K562 (cell line): Measurements from ENCODE around the gene ANKS1B. TPM values are rescaled to one million over a fixed set of nuclear protein-coding genes. Genes with fewer than 3 reads are reported as not detected.

Experiments
- ATAC-seq: fragments of 200-7000 bp; cut with Tn5 transposase; 3 replicates; pipeline ENCODE4 v1.9.1; 2020; ENCODE audit warnings: moderate library complexity
- BruUV-seq: library from RNA; stranded (reverse); fragments of 400-500 nt; replicated peaks from 2 replicates; lab custom pipeline; 2021; lab: Mats Ljungman, UMichigan
- CTCF ChIA-PET: fragments of 300-600 bp; formaldehyde crosslinking; extraction: SDS; loops from one replicate; lab custom pipeline; 2021; ENCODE audit warnings: low intra/inter-chr PET ratio; lab: Yijun Ruan, JAX
- POLR2A ChIA-PET: fragments of 300-600, 350-650 bp; sonication (Branson Sonifier 250); formaldehyde crosslinking; extraction: SDS; loops from one replicate; lab custom pipeline; 2021; ENCODE audit warnings: antibody characterized with exemption, inconsistent platforms; lab: Yijun Ruan, JAX
- DNase-seq, 4 experiments: peaks; one replicate each; pipeline versions ENCODE4 v3.0.0 to v3.0.0-alpha.2; 2011 to 2018; ENCODE audit warnings: low spot score in 3 of 4, mixed read lengths in 3 of 4; ENCODE audit errors: extremely low read depth in 1 of 4
- FAIRE-seq: peaks from 2 replicates; lab custom pipeline; 2011; peaks lifted over from hg19 to GRCh38; lab: Jason Lieb, UNC
- H2AFZ ChIP-seq: 2 replicates; pipeline ENCODE4 v1.6.0; 2011; ENCODE audit warnings: low read depth, low read length, control low read depth, inconsistent platforms
- H3K27ac ChIP-seq: fragments of 200-600 bp; 3 replicates; pipeline ENCODE4 v1.8.0; 2011; ENCODE audit warnings: low read depth, mild to moderate bottlenecking, control low read depth, inconsistent platforms, low read length, moderate library complexity, mixed read lengths; ENCODE audit errors: extremely low read depth
- H3K27me3 ChIP-seq, 2 experiments: fragments of 300-600 bp in 1 of 2; 2 replicates in 1 of 2; 3 replicates in 1 of 2; pipeline versions ENCODE4 v1.6.0 to v1.8.0; 2011; ENCODE audit warnings: inconsistent platforms in 2 of 2, low read length in 2 of 2, mild to moderate bottlenecking in 1 of 2, mixed read lengths in 1 of 2, moderate library complexity in 1 of 2; ENCODE audit not compliant: control insufficient read depth in 2 of 2, insufficient read depth in 2 of 2
- H3K36me3 ChIP-seq: fragments of 300-600 bp; 3 replicates; pipeline ENCODE4 v1.8.0; 2011; ENCODE audit warnings: mild to moderate bottlenecking, low read length, inconsistent platforms; ENCODE audit not compliant: control insufficient read depth, insufficient read depth
- H3K4me1 ChIP-seq, 2 experiments: fragments of 200-600 bp in 1 of 2; replicated peaks in 1 of 2; 2 replicates in 1 of 2; 3 replicates in 1 of 2; pipeline versions ENCODE4 v1.5.1 to v1.8.0; 2011; ENCODE audit warnings: inconsistent platforms in 2 of 2, low read length in 2 of 2, mild to moderate bottlenecking in 1 of 2, mixed read lengths in 1 of 2, moderate library complexity in 1 of 2; ENCODE audit not compliant: control insufficient read depth in 2 of 2, insufficient read depth in 2 of 2
- H3K4me2 ChIP-seq: 2 replicates; pipeline ENCODE4 v1.6.1; 2011; ENCODE audit warnings: low read length, control low read depth, inconsistent platforms, mixed read lengths; ENCODE audit not compliant: insufficient read depth
- H3K4me3 ChIP-seq: fragments of 200-600 bp; sonication (generic), shearing (Covaris generic); 2 replicates; pipeline ENCODE4 v1.5.1; 2016; ENCODE audit warnings: control low read depth, inconsistent platforms
- H3K79me2 ChIP-seq: fragments of 200-600 bp; 3 replicates; pipeline ENCODE4 v1.8.0; 2011; ENCODE audit warnings: low read length, inconsistent platforms; ENCODE audit not compliant: control insufficient read depth, insufficient read depth
- H3K9ac ChIP-seq, 2 experiments: 2 replicates each; pipeline versions ENCODE4 v1.6.0 to v1.6.1; 2011; ENCODE audit warnings: low read depth in 2 of 2, low read length in 2 of 2, control low read depth in 1 of 2, inconsistent platforms in 1 of 2, mild to moderate bottlenecking in 1 of 2, mixed read lengths in 1 of 2; ENCODE audit not compliant: insufficient read depth in 1 of 2
- H3K9me1 ChIP-seq: one replicate; pipeline ENCODE4 v1.6.0; 2011; ENCODE audit warnings: inconsistent platforms, mild to moderate bottlenecking, low read length, moderate library complexity; ENCODE audit not compliant: control insufficient read depth, insufficient read depth
- H3K9me3 ChIP-seq: replicated peaks from 2 replicates; pipeline ENCODE4 v1.5.1; 2011; ENCODE audit warnings: low read depth, low read length, inconsistent platforms; ENCODE audit not compliant: control insufficient read depth, insufficient read depth
- H4K20me1 ChIP-seq: replicated peaks from 2 replicates; pipeline ENCODE4 v1.6.1; 2011; ENCODE audit warnings: low read length, inconsistent platforms, mixed read lengths; ENCODE audit not compliant: control insufficient read depth, insufficient read depth
- MYBL2 ChIP-seq, 2 experiments: fragments of 450-650 bp in 1 of 2; sonication (generic) in 1 of 2; formaldehyde crosslinking in 1 of 2; IDR thresholded peaks; 2 replicates each; pipeline versions ENCODE4 v1.6.1 to v1.8.1; 2017 to 2022; ENCODE audit warnings: borderline replicate concordance in 1 of 2, inconsistent platforms in 1 of 2, low read depth in 1 of 2, mild to moderate bottlenecking in 1 of 2, missing genetic modification reagents in 1 of 2, moderate library complexity in 1 of 2
- SMARCA5 ChIP-seq: fragments of 450-650 bp; IDR thresholded peaks from 2 replicates; pipeline ENCODE4 v1.6.1; 2016
- ZBTB7A ChIP-seq: IDR thresholded peaks from 2 replicates; pipeline ENCODE4 v1.6.1; 2011; ENCODE audit warnings: low read depth, mild to moderate bottlenecking, low read length, moderate library complexity, borderline replicate concordance; ENCODE audit not compliant: control insufficient read depth
- ZC3H4 ChIP-seq: sonication (generic); formaldehyde crosslinking; IDR thresholded peaks from 2 replicates; pipeline ENCODE4 v1.9.0; 2021; ENCODE audit warnings: missing genetic modification reagents, borderline replicate concordance
- ZNF197 ChIP-seq: fragments of 200-800 bp; sonication (Bioruptor generic); IDR thresholded peaks from 2 replicates; pipeline ENCODE4 v1.6.1; 2016; ENCODE audit warnings: low read depth, missing genetic modification characterization, missing compliant biosample characterization
- WGBS: fragments of 100-300 bp; shearing (Covaris generic); methylation state at CpG from one replicate; pipeline ENCODE4 v1.1.6; 2016; ENCODE audit warnings: low coverage, mixed read lengths; ENCODE audit not compliant: insufficient coverage; ENCODE audit errors: missing lambda C conversion rate; 5-methylcytosine and 5-hydroxymethylcytosine counted together
- in situ Hi-C: fragments of 300-500 bp; cut with MboI; formaldehyde crosslinking; loops from 4 replicates; pipeline ENCODE4 v1.15.0; 2018; ENCODE audit warnings: inconsistent platforms, mixed read lengths
- intact Hi-C: fragments of 100-400 bp; cut with micrococcal nuclease; formaldehyde crosslinking; loops from 2 replicates; pipeline ENCODE4 v1.14.2; 2022
- polyA plus RNA-seq, 8 experiments: library from polyadenylated mRNA; depleted of rRNA in 4 of 8; stranded (reverse) in 5 of 8; unstranded in 3 of 8; fragments of >200 nt; fragmentation: Nextera tagmentation in 2 of 8; fragmentation: Illumina TruSeq in 1 of 8; extraction: Ambion mirVana in 2 of 8; extraction: Trizol in 1 of 8; gene quantifications; 2 replicates each; pipeline versions ENCODE4 v1.2.1 to v1.2.3, GENCODE V29; 2011 to 2014; ENCODE audit warnings: inconsistent platforms in 1 of 8, missing spikeins in 1 of 8
- total RNA-seq, 7 experiments: library from RNA; depleted of rRNA in 6 of 7; stranded (reverse); fragments of >200 nt in 6 of 7; fragmentation: Illumina TruSeq in 2 of 7; extraction: Trizol in 2 of 7; gene quantifications; 2 replicates each; pipeline versions ENCODE4 v1.2.1 to v1.2.3, GENCODE V29; 2011 to 2021; ENCODE audit warnings: low replicate concordance in 1 of 7

ANKS1B gene
- total and polyA plus RNA-seq, 9 of the 15 experiments (the other 6 are each of a cell fraction or from before 2014, with no cell fraction given): 0.04 to 0.47 (median 0.28) TPM; not detected in 4

DNA sequence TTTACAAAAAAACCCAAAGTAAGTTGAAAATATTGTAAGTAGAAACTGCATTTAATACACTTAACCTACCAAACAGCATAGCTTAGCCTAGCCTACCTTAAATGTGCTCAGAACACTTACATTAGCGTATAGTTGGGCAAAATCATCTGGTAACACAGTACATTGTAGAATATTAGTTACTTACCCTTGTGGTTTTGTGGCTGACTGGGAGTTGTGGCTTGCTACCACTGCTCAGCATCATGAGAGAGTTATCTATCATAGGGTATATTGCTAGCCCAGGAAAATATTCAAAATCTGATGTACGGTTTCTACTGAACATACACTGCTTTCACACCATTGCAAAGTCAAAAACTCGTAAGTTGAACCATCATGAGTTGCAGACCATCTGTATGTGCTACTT is 478.9 kb downstream of the ANKS1B start:
- FAIRE-seq: no peak
- H2AFZ ChIP-seq: no peak overlapping the region
- CTCF ChIA-PET: no interaction called here

DNA sequence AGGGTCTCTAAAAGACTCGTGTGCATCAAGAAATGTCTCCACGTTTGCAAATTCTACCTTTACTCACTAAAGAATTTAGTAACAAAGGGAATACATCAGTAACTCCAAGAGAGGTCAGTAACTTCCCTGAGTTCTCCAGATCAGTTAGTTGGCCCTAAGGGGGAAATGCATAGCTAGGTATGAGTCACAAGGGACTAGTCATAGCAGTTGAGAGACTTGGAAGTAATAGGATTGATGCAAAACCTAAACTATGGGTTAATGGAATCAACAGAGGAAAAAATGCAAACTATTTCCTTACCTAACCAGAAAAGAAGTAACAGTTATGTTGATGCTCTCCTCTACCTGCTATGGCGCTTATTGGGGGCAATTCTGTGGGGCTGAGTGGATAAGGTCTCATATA is 486.0 kb downstream of the ANKS1B start:
- no peaks in the 10 kb centered on the region for H4K20me1 ChIP-seq
- DNase-seq: no peak
- in situ Hi-C loops: no loop called here
- CTCF ChIA-PET: no interaction called here
- H3K9me3 ChIP-seq: no peaks in the 10 kb centered on the region
- no peaks in the 10 kb centered on the region for H3K4me1 ChIP-seq
- H3K9me1 ChIP-seq: no peaks in the 10 kb centered on the region
- no peaks in the 10 kb centered on the region for H3K79me2 ChIP-seq
- TF ChIP-seq ZNF197 (no peak), ZC3H4 (no peak)
- TF ChIP-seq, all 486 proteins: peak for 0
- Histone ChIP-seq H3K4me3 (no peak overlapping the region), H3K4me2 (no peak overlapping the region), H2AFZ (no peak overlapping the region), H3K36me3 (no peaks in the 10 kb centered on the region), H3K27me3 (no peaks in the 10 kb centered on the region), H3K27ac (no peak overlapping the region), H3K9ac (no peak overlapping the region)
- intact Hi-C loops: no loop called here
- WGBS: 0% methylated on average over 3 of the region's 3 CpGs
- POLR2A ChIA-PET: no interaction called here
- no TSS peak for BruUV-seq
- FAIRE-seq: no peak
- no peak for ATAC-seq

More for the DNA sequence above, 478.9 kb downstream of the ANKS1B start:
- Histone ChIP-seq H3K27ac (no peak overlapping the region), H3K79me2 (no peaks in the 10 kb centered on the region), H3K9ac (no peak overlapping the region), H3K4me2 (no peak overlapping the region), H3K4me3 (no peak overlapping the region), H3K9me1 (no peaks in the 10 kb centered on the region), H3K4me1 (no peaks in the 10 kb centered on the region), H3K9me3 (no peaks in the 10 kb centered on the region; the same call in 1 of the 2 replicates), H4K20me1 (no peaks in the 10 kb centered on the region), H3K27me3 (no peaks in the 10 kb centered on the region), H3K36me3 (no peaks in the 10 kb centered on the region)
- 3% methylated on average over 3 of the region's 3 CpGs for whole genome bisulfite sequencing
- TF ChIP-seq ZBTB7A (no peak), SMARCA5 (no peak), MYBL2 (IDR thresholded peaks at IDR 0.05; ENCODE audit: low read depth) (no peak), MYBL2 (CRISPR knock-in tag; IDR thresholded peaks at IDR 0.05; ENCODE audit: borderline replicate concordance) (no peak)
- in situ Hi-C loops: no loop called here
- intact Hi-C loops: no loop called here
- no TSS peak for BruUV-seq
- POLR2A ChIA-PET: no interaction called here
- DNase-seq: no peak
- ATAC-seq: no peak
